ENCODE data around the gene MPC2.

MPC2 gene

DNA sequence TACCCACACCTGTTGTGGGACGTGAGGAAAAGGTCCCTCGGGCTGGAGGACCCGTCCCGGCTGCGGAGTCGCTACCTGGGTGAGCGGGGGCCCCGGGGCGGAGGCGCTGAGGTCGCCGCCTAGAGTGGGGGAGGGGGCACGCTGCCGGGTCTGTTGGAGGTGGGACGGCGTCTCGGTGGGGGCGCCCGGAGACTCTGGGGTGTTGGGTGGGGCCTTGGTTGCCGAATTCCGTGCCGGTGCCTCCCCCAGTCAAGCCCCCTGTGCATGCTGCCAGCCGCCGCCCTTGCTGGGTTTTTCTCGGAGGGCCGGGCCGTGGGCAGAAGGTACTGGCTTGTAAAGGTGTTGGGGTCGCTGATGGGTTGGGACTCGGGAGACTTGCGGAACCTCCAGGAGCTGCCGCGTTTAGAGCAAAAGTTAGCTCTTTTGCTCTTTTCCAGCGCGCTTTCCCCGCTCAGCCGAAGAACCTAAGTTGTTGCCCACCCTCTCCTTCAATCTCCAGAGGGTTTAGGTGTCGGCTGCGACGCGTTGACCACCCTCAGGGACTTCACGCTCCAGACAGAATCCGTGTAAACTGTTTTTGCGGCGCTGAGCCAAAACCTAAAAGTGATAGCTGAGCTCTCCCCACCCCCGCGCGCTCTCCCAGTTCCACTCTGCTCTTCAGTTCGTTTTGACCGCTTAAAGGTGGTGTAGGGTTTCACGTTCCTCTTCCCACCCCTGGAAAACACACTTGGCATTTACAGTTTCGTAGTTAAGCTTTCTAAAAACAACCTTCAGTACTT, at the start of gene MPC2:
Gene MPC2, minus strand, starts transcription at position 143 of the 779 bp plus-strand sequence. CDS start 1,231 bp downstream, outside the sequence.
- DNase-seq (ENCODE audit: low read depth in 3 of 3), result peak; percentile 22 to 57 (median 30)

DNA sequence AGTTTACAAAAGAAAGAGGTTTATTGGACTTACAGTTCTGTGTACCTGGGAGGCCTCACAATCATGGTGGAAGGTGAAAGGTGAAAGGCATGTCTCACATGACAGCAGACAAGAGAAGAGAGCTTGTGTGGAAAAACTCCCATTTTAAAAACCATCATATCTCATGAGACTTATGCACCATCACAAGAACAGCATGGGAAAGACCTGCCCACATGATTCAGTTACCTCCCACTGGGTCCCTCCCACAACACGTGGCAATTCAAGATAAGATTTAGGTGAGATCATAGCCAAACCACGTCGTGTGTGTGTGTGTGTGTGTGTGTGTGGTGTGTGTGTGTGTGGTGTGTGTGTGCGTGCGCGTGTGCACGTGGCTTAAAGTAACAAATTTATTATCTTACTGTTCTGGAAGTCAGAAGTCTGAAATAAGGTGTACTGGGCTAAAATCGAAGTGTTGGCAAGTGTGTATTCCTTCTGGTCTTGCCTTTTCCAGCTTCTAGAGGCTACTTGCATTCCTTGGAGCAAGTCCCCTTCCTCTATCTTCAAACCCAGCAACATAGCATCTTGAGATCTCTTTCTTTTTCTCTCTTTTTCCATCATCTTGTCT, 48.1 kb upstream of the MPC2 start:
- DNase-seq (ENCODE audit: low read depth in 3 of 3), result peak in 2 of 3 donors; percentile 2 to 5

DNA sequence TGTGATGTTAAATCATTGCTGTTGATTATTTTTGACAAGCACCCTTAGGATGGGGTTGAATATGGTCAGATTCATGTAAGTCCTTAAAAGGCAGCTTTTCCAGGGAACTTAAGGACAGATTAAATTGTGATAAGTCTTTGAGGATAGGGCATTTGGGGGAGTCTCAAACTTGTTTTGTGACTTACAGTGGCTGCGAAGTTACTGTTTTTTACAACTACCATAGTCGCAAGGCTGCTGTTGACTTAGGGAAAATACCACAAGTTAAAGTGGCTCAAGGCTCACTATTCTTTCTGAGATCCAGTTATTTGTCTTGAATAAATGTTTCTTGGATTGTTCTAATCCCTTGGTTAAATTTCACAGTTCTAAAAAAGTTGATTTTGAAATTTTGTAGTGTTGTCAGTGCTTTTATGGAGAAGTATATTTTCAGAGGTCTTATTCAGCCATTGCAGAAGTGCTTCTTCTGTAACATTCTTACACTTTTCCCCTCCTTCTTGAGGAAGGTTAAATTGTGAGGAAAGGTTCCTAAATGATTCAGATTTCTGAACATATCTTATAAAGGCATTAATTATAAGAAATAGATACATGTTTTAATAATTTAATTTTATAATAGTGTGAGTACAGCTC, 47.0 kb upstream of the MPC2 start:
- no peak for DNase-seq (ENCODE audit: low read depth in 3 of 3)

DNA sequence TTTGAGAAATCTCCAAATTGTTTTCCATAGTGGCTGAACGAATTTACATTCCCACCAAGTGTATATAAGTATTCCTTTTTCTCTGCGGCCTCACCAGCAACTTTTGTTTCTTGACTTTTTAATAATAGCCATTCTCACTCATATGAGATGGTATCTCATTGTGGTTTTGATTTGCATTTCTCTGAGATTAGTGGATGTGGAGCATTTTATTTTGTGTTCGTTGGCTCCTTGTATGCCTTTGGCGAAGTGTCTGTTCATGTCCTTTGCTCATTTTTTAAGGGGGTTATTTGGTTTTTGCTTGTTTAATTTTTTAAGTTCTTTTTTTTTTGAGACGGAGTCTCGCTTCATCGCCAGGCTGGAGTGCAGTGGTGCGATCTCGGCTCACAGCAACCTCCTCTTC, 45.1 kb upstream of the MPC2 start:
- DNase-seq (ENCODE audit: low read depth in 3 of 3), result no peak

DNA sequence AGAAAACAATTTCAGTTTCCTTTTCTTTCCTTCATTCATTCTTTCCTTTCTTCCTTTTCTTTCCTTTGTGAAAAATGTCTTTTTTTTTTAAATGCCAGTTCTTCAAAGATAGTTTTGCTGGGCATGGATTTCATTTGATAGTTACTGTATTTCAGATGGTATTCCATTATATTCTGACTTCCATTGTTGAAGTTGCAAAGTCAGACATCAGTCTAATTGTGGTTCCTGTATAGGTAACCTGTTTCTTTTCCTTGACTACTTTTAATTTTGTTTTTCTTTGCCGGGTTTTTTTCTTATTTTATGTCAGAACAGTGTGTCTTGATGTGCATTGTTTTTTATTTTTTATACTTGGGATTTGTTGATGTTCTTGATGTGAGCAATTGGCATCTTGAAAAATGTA, 40.4 kb upstream of the MPC2 start:
- DNase-seq (ENCODE audit: low read depth in 3 of 3), result no peak

DNA sequence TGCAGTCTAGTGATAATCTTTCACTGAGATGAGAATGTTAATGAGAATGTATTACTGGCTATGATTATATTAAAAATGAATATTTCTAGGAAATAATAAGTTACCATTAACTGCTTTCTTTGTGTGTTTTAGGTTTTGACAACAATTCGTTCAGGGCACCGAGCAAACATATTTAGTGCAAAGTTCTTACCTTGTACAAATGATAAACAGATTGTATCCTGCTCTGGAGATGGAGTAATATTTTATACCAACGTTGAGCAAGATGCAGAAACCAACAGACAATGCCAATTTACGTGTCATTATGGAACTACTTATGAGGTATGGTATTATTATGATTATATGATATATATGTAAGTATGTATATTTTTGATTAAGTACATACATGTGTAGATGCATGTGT, 37.8 kb upstream of the MPC2 start:
- no peak for DNase-seq (ENCODE audit: low read depth in 3 of 3)

DNA sequence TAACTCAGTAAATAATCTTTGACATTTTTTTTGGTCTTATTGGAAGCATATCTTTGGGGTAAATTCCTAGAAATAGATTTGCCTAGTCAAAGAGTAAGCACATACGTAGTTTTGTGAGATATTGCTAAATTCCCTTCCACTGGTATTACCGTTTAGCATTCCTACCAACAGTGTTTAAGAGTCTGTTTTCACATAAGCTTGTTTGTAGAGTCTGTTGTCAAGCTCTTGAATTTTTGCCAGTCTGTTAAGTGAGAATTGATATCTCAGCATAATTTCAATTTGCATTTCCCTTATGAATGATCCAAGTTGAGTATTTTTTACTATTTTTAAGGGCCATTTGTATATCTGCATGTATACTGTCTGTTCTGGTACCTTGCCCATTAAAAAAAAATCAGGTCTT, 37.0 kb upstream of the MPC2 start:
- DNase-seq (ENCODE audit: low read depth in 3 of 3), result no peak

DNA sequence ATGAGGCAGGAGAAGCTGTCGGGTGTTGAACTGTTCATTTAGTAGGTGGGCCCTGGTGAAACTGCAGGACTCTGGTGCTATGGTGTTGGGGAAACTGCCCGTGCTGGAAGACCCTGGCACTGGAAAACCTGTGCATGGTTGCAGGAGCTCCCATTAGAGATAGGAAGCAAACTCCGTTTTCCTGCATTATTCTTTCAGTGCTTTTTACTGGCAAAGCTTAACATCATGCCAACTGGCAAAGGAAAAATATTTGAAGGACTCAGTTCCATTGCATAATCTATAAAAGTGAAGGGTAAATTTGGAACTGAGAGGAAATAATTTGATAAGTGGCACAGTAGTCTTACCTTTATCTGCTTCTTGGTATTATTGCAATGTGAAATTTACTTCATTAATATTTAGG, 31.7 kb upstream of the MPC2 start:
- no peak for DNase-seq (ENCODE audit: low read depth in 3 of 3)

DNA sequence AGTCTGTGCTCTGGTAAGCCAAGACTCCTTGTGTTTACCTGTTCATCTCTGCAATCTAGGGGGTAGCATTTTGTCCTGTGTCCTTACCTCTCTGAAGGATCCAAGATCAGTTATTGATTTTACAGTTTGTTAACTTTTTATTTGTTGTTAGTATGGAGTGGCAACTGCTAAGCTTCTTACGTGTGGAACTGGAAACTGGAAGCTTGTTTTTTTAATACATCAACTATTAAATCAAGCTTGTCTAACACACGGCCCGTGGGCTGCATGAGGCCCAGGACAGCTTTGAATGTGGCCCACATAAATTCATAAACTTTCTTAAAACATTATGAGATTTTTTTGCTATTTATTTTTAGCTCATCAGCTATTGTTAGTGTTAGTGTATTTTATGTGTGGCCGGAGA, 29.2 kb upstream of the MPC2 start:
- no peak for DNase-seq (ENCODE audit: low read depth in 3 of 3)

DNA sequence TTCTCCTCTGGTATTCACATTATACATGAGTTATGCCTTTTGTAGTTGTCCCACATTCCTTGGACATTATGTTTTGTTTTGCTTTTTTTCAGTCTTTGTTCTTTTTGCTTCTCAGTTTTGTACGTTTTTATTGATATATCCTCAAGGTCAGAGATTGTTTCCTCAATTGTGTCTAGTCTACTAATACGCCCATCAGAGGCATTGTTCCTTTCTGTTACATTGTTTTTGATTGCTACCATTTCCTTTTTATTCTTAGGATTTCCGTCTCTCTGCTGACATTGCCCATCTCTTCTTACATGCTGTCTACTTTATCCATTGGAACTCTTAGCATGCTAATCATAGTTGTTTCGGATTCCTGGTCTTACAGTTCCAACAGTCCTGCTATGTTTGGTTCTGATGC, 27.8 kb upstream of the MPC2 start:
- DNase-seq (ENCODE audit: low read depth in 3 of 3), result no peak

DNA sequence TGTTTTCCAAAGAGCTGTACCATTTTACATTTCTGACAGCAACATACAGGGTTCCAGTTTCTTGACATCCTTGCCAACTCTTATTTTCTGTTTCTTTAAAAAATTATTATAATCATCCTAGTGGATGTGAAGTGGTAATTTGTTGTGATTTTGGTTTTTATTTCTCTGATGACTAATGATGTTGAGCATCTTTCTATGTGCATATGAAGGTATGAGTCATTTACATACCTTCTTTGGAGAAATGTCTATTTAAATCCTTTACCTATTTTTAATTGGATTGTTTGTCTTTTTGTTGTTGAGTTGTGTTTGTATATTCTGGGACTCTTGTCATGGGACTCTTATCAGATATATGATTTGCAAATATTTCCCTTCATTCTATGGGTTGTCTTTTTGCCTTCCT, 20.8 kb upstream of the MPC2 start:
- no peak for DNase-seq (ENCODE audit: low read depth in 3 of 3)

DNA sequence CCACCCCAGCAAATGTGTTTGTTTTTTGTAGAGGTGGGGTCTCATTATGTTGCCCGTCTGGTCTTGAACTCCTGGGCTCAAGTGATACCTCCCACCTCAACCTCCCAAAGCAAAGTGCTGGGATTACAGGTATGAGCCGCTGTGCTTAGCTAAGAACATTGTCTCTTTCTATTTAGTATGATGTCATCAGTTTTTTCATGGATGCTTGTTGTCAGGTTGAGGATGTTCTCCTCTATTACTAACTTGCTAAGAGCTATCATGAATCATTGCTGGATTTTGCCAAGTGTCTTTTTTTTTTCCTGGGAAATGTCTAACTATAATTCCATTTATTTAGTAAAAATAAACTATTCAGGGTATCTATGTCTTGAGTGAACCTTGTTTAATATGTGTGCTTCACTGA, 19.0 kb upstream of the MPC2 start:
- no peak for DNase-seq (ENCODE audit: low read depth in 3 of 3)

DNA sequence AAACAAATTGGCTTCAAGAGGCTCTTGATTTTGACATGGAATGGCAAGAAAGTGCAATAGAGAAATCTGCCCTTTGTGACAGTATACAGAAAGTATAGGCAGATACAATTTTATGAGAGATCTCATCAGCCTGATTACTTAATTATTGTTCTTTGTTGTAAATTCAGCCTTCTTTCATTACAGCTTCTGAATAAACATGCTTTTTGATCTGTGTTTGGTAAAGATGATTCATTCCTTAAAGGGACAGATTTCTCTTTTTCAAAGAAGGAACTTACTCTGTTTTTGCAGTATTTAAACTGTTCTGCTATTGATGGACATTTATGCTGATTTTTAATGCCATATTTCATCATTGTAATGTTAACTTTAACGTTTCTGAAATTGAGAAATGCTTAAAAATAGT, 13.7 kb upstream of the MPC2 start:
- no peak for DNase-seq (ENCODE audit: low read depth in 3 of 3)

DNA sequence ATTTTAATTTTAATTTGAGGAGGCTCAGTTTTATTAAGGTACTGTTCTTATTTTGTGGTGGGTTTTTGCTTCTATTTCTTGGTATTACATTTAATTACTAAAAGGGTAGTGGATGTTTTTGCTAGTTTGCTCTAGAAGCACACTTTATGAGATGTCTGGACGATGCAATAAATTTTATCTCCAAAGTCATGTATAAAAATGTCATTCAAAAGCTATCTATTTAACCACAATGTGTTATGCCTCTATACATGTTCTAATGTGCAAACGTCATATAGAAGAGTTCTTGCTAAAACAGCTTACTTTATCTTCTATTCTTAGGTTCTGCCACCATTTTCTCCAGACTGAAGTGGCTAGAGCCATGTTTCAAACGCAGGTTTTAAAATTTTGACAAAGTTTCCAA, 12.9 kb upstream of the MPC2 start:
- no peak for DNase-seq (ENCODE audit: low read depth in 3 of 3)

DNA sequence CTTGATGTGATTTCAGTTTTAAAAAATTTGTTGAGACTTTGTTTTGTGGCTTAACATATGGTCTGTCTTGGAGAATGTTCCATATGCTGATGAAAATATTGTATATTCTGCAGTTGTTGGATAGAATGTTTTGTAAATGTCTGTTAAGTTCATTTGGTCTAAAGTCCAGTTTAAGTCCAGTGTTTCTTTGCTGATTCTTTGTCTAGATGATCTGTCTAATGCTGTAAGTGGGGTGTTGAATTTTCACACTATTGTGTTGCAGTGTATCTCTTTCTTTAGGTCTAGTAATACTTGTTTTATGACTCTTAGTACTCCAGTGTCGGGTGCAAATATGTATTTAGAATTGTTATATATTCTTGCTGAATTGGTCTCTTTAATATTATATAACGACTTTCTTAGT, 10.9 kb upstream of the MPC2 start:
- DNase-seq (ENCODE audit: low read depth in 3 of 3), result no peak

DNA sequence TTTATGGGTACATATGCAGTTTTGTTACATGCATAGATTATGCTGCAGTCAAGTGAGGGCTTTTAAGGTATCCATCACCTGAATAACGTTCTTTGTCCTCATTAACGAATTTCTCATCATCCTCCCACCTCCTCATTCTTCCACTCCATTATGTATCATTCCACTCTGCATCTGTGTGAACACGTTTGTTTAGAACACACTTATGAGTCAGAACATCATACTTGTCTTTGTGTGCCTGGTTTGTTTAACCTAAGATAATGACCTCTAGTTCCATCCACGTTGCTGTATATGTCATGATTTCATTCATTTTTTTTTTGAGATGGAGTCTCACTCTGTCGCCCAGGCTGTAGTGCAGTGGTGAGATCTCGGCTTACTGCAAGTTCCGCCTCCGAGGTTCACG, 6.7 kb upstream of the MPC2 start:
- DNase-seq (ENCODE audit: low read depth in 3 of 3), result no peak

DNA sequence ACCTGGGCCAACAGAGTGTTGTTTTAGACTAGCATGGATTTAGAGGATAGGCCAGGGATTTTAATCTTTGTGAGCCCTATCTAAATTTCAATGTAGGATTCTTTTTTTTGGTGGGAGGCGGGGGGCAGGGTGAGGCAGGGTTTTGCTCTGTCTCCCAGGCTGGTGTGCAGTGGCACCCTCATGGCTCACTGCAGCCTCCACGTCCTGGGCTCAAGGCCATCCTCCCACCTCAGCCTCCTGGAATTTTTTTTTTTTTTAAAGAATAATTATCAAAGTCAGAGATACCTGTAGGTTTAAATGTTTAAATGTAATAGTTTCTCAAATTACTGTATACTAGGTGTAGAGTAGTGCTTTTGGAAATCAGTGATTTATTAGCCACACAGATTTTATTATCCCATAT, 3.4 kb upstream of the MPC2 start:
- DNase-seq (ENCODE audit: low read depth in 3 of 3), result no peak

DNA sequence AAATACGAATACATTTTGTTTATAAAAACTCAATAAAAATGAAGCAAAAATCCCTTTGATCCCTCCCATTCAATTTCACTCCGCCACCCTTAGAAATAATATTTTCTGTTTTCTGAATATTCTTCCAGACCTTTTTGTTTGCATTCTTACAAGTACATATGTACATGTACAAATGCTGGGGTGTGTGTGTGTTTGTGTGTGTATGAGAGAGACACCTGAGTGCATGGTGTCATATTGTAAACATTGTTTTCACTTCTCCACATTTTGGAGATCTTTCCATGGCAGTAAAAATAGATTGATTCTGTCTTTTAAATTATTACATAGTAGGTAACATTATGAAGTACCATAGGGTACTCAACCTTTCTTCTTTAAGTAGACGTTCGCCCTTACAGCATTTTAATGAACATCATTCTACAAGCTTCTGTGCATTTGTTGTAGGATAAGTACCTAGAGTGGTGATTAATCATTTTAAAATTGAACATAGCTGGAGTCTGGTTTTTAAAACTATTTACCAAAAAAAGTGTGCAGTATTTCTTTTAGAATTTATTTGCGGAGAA, 1.3 kb upstream of the MPC2 start:
- DNase-seq (ENCODE audit: low read depth in 3 of 3), result no peak

DNA sequence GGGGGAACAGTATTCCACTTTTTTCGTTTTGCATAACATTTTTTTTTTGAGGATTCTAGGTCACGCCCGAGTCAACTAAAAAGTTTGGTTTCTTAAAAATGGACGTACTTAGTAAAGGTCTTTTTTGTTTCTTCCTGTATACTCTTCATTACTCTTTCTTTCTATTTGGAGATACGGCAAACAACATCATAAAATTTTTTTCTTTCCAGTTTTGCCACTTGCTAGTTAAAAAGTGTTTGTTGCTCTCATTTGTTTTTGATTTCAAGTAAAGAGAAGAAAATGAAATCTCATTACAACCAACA, 788 bp upstream of the MPC2 start:
- no peak for DNase-seq (ENCODE audit: low read depth in 3 of 3)

DNA sequence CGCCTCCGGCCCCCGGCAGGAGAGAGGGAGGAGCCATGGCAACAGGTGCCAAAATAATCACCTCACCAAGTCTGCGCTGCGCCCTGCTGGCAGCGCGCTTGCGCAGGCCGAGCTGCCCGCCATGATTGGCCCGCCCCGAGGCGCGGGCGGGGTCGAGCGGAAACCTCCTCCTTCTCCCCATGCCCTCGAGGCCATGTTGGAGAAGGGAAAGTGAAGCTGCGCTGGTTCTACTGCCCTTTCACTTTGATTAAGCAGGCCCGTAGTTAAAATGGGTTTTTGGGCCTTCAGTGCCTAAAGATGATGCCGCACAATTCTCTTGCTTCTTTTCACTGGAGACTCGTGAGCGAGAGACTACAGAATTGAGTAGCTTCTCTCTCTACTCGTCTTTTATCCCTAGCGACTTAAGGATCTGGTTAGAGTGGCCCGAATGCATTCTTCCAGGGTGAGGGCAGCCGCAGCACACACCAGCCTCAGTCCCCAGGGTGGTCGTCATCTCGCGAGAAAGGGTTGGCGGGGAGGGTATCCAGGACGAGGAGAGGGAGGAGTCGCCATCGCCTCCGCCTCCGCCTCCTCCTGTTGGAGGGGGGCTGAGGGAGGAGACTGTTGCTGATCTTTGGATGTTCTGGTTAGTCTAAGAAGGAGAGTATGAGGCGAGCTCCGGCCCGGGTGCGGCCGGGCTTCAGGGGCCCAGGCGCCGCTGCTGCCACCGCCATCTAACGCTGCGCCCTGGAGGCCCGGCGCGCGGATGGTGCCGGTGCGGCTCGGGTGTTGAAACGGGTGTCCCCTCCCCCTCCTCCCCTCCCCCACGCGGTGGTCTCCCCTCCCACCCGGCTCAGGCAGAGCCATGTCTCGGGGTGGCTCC, 573 bp downstream of the MPC2 start, which contains the start of gene DCAF6:
Gene DCAF6, plus strand, starts transcription at position 616 of the 862 bp plus-strand sequence. Its CDS starts 229 bp downstream, at position 845.
- peak; percentile 87 to 92 (median 89) for DNase-seq (ENCODE audit: low read depth in 3 of 3)

DNA sequence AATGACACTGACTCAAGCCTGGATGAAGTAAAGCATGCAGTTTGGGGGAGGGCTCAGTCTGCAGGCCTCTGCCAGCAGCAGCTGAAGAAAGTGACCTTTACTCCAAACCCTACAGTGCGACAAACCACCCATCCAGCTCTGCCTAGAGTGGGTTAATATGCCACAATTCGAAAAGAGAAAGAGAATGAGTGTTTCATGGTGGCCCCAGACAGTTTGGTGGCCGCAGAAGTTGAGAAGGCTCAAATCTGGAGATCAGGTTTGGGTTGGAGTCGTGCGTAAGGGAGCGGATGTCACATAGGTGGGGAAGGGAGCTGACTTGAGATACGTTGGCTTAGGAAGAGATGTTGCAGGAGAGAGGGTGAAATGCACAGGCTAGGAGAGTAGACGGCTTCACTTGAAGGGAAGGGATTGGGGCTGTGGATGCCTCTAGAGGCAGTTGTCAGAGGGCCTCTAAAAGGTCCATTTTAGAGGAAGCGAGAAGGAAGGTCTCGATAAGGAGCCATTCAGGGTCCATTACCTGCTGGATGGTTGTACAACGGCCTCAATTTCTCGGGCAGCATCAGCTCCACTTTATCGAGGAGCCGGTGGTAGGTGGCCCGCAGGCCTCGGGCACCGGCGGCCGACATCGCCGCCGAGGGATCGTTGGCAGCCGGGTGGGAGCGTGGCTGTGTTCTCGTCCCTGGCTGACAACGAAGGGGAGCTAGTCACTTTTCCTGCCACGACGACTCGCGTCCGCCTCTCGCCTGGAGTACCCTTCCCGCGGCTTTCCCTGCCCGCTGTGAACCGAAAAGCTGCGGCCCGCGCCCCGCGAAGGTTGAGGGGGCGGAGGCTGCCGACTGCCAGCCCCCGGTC, 1.4 kb downstream of the MPC2 start:
- DNase-seq (ENCODE audit: low read depth in 3 of 3), result peak; percentile 11 to 21 (median 13)
